ENCODE measurements around the gene KCNQ1. TPM values are rescaled to one million over a fixed set of nuclear protein-coding genes. Genes with fewer than 3 reads are reported as not detected.

Gene KCNQ1
- total and polyA plus RNA-seq, 9 of the 15 experiments (the other 6 are each of a cell fraction or from before 2014, with no cell fraction given) = 0.44 TPM; not detected in 8

GRCh38 chr11:2898366-2899079, 453.7 kb downstream of the KCNQ1 start (continued):
- TF ChIP-seq ZNF263 (CRISPR knock-in tag; IDR thresholded peaks at IDR 0.05; ENCODE audit: borderline replicate concordance) = peak; percentile 70
- no peak for TF ChIP-seq COPS2 (conservative IDR thresholded peaks at IDR 0.05)
- TF ChIP-seq HLTF (IDR thresholded peaks at IDR 0.05) = no peak
- TF ChIP-seq CREM (IDR thresholded peaks at IDR 0.05; ENCODE audit: low read depth) = peak; percentile 59
- TF ChIP-seq PATZ1 (CRISPR knock-in tag; IDR thresholded peaks at IDR 0.05; ENCODE audit: borderline replicate concordance) = no peak
- no peak for TF ChIP-seq ESRRA (IDR thresholded peaks at IDR 0.05; ENCODE audit: borderline replicate concordance, low read depth)
- TF ChIP-seq FOXK2 (conservative IDR thresholded peaks at IDR 0.05 in 1 of 2, IDR thresholded peaks at IDR 0.05 in 1 of 2; ENCODE audit: low read depth in 2 of 2) = no peak
- no peak for TF ChIP-seq ZNF717 (CRISPR knock-in tag; IDR thresholded peaks at IDR 0.05)
- no peak for TF ChIP-seq ZNF274 (IDR thresholded peaks at IDR 0.05; ENCODE audit: borderline replicate concordance, low read depth, low read length)
- TF ChIP-seq ZNF780A (CRISPR knock-in tag; IDR thresholded peaks at IDR 0.05) = no peak
- TF ChIP-seq SNAPC5 (CRISPR knock-in tag; IDR thresholded peaks at IDR 0.05) = no peak
- no peak for TF ChIP-seq ZNF551 (CRISPR knock-in tag; IDR thresholded peaks at IDR 0.05)
- TF ChIP-seq SMAD2 (IDR thresholded peaks at IDR 0.05; ENCODE audit: low read depth, low read length) = no peak
- TF ChIP-seq TBL1XR1 (IDR thresholded peaks at IDR 0.05; ENCODE audit: low read length in 2 of 2) = 0 out of 4 replicates have a peak, but pooled peaks of 1 of the 2 experiments have one; percentile 14
- no peak for TF ChIP-seq HBP1 (CRISPR knock-in tag; IDR thresholded peaks at IDR 0.05)
- no peak for TF ChIP-seq HDAC3 (IDR thresholded peaks at IDR 0.05; ENCODE audit: borderline replicate concordance, partially characterized antibody)
- TF ChIP-seq SRF (CRISPR knock-in tag; IDR thresholded peaks at IDR 0.05) = no peak
- TF ChIP-seq ATF3 (IDR thresholded peaks at IDR 0.05) = peak; percentile 94
- no peak for TF ChIP-seq ATF3 (CRISPR knock-in tag; conservative IDR thresholded peaks at IDR 0.05)
- TF ChIP-seq MIER1 (IDR thresholded peaks at IDR 0.05; ENCODE audit: low read depth) = no peak
- no peak for TF ChIP-seq SRSF9 (IDR thresholded peaks at IDR 0.05; ENCODE audit: borderline replicate concordance, low read depth, low read length)
- no peak for TF ChIP-seq PPARD (CRISPR knock-in tag; IDR thresholded peaks at IDR 0.05)
- no peak for TF ChIP-seq ZNF277 (CRISPR knock-in tag; IDR thresholded peaks at IDR 0.05; ENCODE audit: borderline replicate concordance)
- TF ChIP-seq ZFP30 (CRISPR knock-in tag; IDR thresholded peaks at IDR 0.05; ENCODE audit: borderline replicate concordance) = no peak
